Caco-2 (cell line): ENCODE data around the gene ARPC2. TPM values are rescaled to one million over a fixed set of nuclear protein-coding genes. Genes with fewer than 3 reads are reported as not detected.
A peak's percentile ranks its signal among the peaks of the same experiment; 100 is the strongest.

Experiments
- BruUV-seq: library from RNA; stranded (reverse); fragments of 400-500 nt; replicated peaks from 2 replicates; lab custom pipeline; 2021; lab: Mats Ljungman, UMichigan
- CTCF ChIA-PET: fragments of 300-600 bp; sonication (Branson Sonifier 250); formaldehyde crosslinking; loops from one replicate; lab custom pipeline; 2022; ENCODE audit warnings: antibody characterized with exemption; lab: Charles Lee
- POLR2A ChIA-PET: fragments of 300-600 bp; sonication (Branson Sonifier 250); formaldehyde crosslinking; loops from one replicate; lab custom pipeline; 2022; ENCODE audit warnings: antibody characterized with exemption; lab: Charles Lee
- DNase-seq, 2 experiments: peaks; one replicate each; pipeline versions ENCODE4 v3.0.0 to v3.0.0-alpha.2; 2020 to 2022
- H3K27me3 ChIP-seq: replicated peaks from 2 replicates; pipeline ENCODE4 v1.6.0; 2011; ENCODE audit warnings: low read length; ENCODE audit not compliant: control insufficient read depth, insufficient read depth
- H3K36me3 ChIP-seq: 2 replicates; pipeline ENCODE4 v1.5.1; 2011; ENCODE audit warnings: low read length; ENCODE audit not compliant: control insufficient read depth, insufficient read depth
- H3K4me1 ChIP-seq: fragments of 250-450 bp; sonication (Bioruptor Pico); 2 replicates; pipeline ENCODE4 v1.5.1; 2020; ENCODE audit warnings: mild to moderate bottlenecking
- H3K4me3 ChIP-seq: 2 replicates; pipeline ENCODE4 v1.5.1; 2011; ENCODE audit warnings: low read depth, mild to moderate bottlenecking, control low read depth, low read length
- H3K9me3 ChIP-seq: fragments of 250-450 bp; sonication (Bioruptor Pico); 2 replicates; pipeline ENCODE4 v1.5.1; 2020; ENCODE audit warnings: mild to moderate bottlenecking, moderate library complexity
- H3K27ac Mint-ChIP-seq: one replicate; pipeline ENCODE4 v1.8.0; 2022; ENCODE audit warnings: mixed read lengths; ENCODE audit not compliant: unreplicated experiment
- H3K27me3 Mint-ChIP-seq: one replicate; pipeline ENCODE4 v1.8.0; 2022; ENCODE audit warnings: mixed read lengths; ENCODE audit not compliant: insufficient read depth, unreplicated experiment
- H3K36me3 Mint-ChIP-seq: one replicate; pipeline ENCODE4 v1.8.0; 2022; ENCODE audit warnings: mild to moderate bottlenecking, mixed read lengths; ENCODE audit not compliant: insufficient read depth, unreplicated experiment
- H3K4me1 Mint-ChIP-seq: one replicate; pipeline ENCODE4 v1.8.0; 2022; ENCODE audit warnings: low read depth, mixed read lengths; ENCODE audit not compliant: unreplicated experiment
- H3K4me3 Mint-ChIP-seq: one replicate; pipeline ENCODE4 v1.8.0; 2022; ENCODE audit warnings: mild to moderate bottlenecking, moderate library complexity, mixed read lengths; ENCODE audit not compliant: unreplicated experiment
- H3K9me3 Mint-ChIP-seq: one replicate; pipeline ENCODE4 v1.8.0; 2022; ENCODE audit warnings: mixed read lengths; ENCODE audit not compliant: unreplicated experiment
- CTCF ChIP-seq, 2 experiments: fragments of 200-600 bp in 1 of 2; IDR thresholded peaks; 1 replicate in 1 of 2; 2 replicates in 1 of 2; pipeline versions ENCODE4 v1.5.1 to v1.8.0; 2011 to 2022; ENCODE audit warnings: antibody characterized with exemption in 1 of 2, control low read depth in 1 of 2, inconsistent platforms in 1 of 2, low read depth in 1 of 2, low read length in 1 of 2, mild to moderate bottlenecking in 1 of 2, moderate library complexity in 1 of 2; ENCODE audit not compliant: insufficient read depth in 1 of 2, severe bottlenecking in 1 of 2, unreplicated experiment in 1 of 2
- intact Hi-C: fragments of 100-400 bp; cut with micrococcal nuclease; formaldehyde crosslinking; loops from one replicate; pipeline ENCODE4 v1.10.0; 2022; ENCODE audit not compliant: unreplicated experiment
- total RNA-seq: library from RNA; stranded (reverse); gene quantifications from 2 replicates; pipeline ENCODE4 v1.2.3, GENCODE V29; 2022

ARPC2 gene
- total RNA-seq, 1 experiment from 2014 or later: 284 TPM

DNA sequence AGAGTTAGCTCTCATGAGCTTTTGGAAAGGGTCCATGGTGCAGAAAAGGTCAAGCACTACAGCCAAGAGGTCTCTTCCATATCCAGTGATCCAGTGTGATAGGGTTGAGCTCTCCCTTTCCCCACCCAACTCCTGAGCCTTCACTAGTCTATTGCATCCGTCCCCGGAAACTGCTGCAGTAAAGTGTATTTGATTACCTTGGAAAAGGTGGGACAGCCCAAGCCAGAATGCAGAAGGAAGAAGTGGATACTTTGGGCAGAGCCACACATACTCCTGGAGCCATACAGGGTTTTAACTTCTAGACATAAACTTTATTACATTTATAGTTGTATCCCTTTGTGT is 56.9 kb downstream of the ARPC2 start:
- no TSS peak for BruUV-seq
- POLR2A ChIA-PET: interaction anchor here (2.0 kb wide), 1 partner anchor 13 kb away, joined by 6 read pairs; no protein-coding TSS in a partner anchor
- H3K9me3 Mint-ChIP-seq: no peaks in the 10 kb centered on the region

DNA sequence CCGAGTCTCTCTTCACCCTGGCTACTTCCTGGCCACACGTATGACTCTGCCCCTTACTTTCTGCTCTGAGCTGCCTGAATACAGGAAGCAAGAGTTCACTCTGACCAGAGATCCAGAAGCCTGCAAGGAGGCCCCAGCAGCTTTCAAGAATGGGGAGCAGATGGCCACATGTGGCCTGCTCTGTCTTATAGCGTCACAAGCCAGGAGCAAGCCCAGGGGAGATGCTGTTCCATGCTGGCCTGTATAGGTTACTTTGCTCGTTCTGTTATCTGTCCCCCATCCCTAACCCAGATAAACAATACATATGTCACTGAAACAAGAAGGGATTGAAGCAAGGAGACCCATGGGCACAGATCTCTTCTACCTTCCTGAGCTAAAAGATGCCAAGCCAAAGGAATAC is 57.6 kb downstream of the ARPC2 start:
- CTCF ChIA-PET: interaction anchor here (0.8 to 7.0 kb wide), 2 partner anchors 16 to 122 kb away, joined by 3 to 121 read pairs; partner anchors contain the start of gene TMBIM1
- POLR2A ChIA-PET: interaction anchor here (0.8 to 2.0 kb wide), 2 partner anchors 12 to 19 kb away, joined by 3 to 6 read pairs; no protein-coding TSS in a partner anchor
- BruUV-seq: TSS peak; percentile 47

More for the DNA sequence above, 56.9 kb downstream of the ARPC2 start:
- Mint-ChIP-seq H3K36me3 (peaks cover 68% of the 10 kb centered on the region), H3K4me1 (peaks cover 13% of the 10 kb centered on the region), H3K27me3 (no peaks in the 10 kb centered on the region), H3K27ac (no peak overlapping the region), H3K4me3 (no peak overlapping the region)
- no peaks in the 10 kb centered on the region for H3K9me3 ChIP-seq
- H3K4me3 ChIP-seq: no peak overlapping the region
- H3K36me3 ChIP-seq: peaks cover 4% of the 10 kb centered on the region; the same call in 1 of the 2 replicates
- H3K4me1 ChIP-seq: peaks cover 4% of the 10 kb centered on the region; the same call in 1 of the 2 replicates
- CTCF ChIA-PET: interaction anchor here (2.5 to 7.0 kb wide), 2 partner anchors 17 to 122 kb away, joined by 20 to 121 read pairs; partner anchors contain the start of gene TMBIM1
- no peak for TF ChIP-seq CTCF (IDR thresholded peaks at IDR 0.05; ENCODE audit: insufficient read depth in 1 of 2, low read depth in 1 of 2, low read length in 1 of 2, severe bottlenecking in 1 of 2, unreplicated experiment in 1 of 2)
- intact Hi-C loops: loop anchor here (10.0 kb wide), 1 partner anchor 371 kb away; no protein-coding TSS in a partner anchor
- no peak for DNase-seq
- no peaks in the 10 kb centered on the region for H3K27me3 ChIP-seq

More for the DNA sequence above, 57.6 kb downstream of the ARPC2 start:
- Histone ChIP-seq H3K4me3 (no peak overlapping the region), H3K36me3 (peaks cover 6% of the 10 kb centered on the region), H3K9me3 (no peaks in the 10 kb centered on the region), H3K4me1 (0 out of 2 replicates have a peak, but pooled peaks cover 4% of the 10 kb centered on the region), H3K27me3 (no peaks in the 10 kb centered on the region)
- no peak for TF ChIP-seq CTCF (IDR thresholded peaks at IDR 0.05; ENCODE audit: insufficient read depth in 1 of 2, low read depth in 1 of 2, low read length in 1 of 2, severe bottlenecking in 1 of 2, unreplicated experiment in 1 of 2)
- intact Hi-C loops: loop anchor here (10.0 kb wide), 1 partner anchor 370 kb away; no protein-coding TSS in a partner anchor
- H3K27me3 Mint-ChIP-seq: no peaks in the 10 kb centered on the region
- H3K36me3 Mint-ChIP-seq: peaks cover 66% of the 10 kb centered on the region
- no peak for DNase-seq
- no peak overlapping the region for H3K4me3 Mint-ChIP-seq
- no peaks in the 10 kb centered on the region for H3K9me3 Mint-ChIP-seq
- H3K27ac Mint-ChIP-seq: no peak overlapping the region
- peaks cover 13% of the 10 kb centered on the region for H3K4me1 Mint-ChIP-seq
